K562 (cell line): ENCODE measurements around the gene LIN7A. TPM values are rescaled to one million over a fixed set of nuclear protein-coding genes. Genes with fewer than 3 reads are reported as not detected.

Source experiments
- ATAC-seq: fragments of 200-7000 bp; cut with Tn5 transposase; 3 replicates; pipeline ENCODE4 v1.9.1; 2020; ENCODE audit warnings: moderate library complexity
- BruUV-seq: library from RNA; stranded (reverse); fragments of 400-500 nt; replicated peaks from 2 replicates; lab custom pipeline; 2021; lab: Mats Ljungman, UMichigan
- CTCF ChIA-PET: fragments of 300-600 bp; formaldehyde crosslinking; extraction: SDS; loops from one replicate; lab custom pipeline; 2021; ENCODE audit warnings: low intra/inter-chr PET ratio; lab: Yijun Ruan, JAX
- POLR2A ChIA-PET: fragments of 300-600, 350-650 bp; sonication (Branson Sonifier 250); formaldehyde crosslinking; extraction: SDS; loops from one replicate; lab custom pipeline; 2021; ENCODE audit warnings: antibody characterized with exemption, inconsistent platforms; lab: Yijun Ruan, JAX
- DNase-seq, 4 experiments: peaks; one replicate each; pipeline versions ENCODE4 v3.0.0 to v3.0.0-alpha.2; 2011 to 2018; ENCODE audit warnings: low spot score in 3 of 4, mixed read lengths in 3 of 4; ENCODE audit errors: extremely low read depth in 1 of 4
- FAIRE-seq: peaks from 2 replicates; lab custom pipeline; 2011; peaks lifted over from hg19 to GRCh38; lab: Jason Lieb, UNC
- H2AFZ ChIP-seq: 2 replicates; pipeline ENCODE4 v1.6.0; 2011; ENCODE audit warnings: low read depth, low read length, control low read depth, inconsistent platforms
- H3K27ac ChIP-seq: fragments of 200-600 bp; 3 replicates; pipeline ENCODE4 v1.8.0; 2011; ENCODE audit warnings: low read depth, mild to moderate bottlenecking, control low read depth, inconsistent platforms, low read length, moderate library complexity, mixed read lengths; ENCODE audit errors: extremely low read depth
- H3K27me3 ChIP-seq, 2 experiments: fragments of 300-600 bp in 1 of 2; 2 replicates in 1 of 2; 3 replicates in 1 of 2; pipeline versions ENCODE4 v1.6.0 to v1.8.0; 2011; ENCODE audit warnings: inconsistent platforms in 2 of 2, low read length in 2 of 2, mild to moderate bottlenecking in 1 of 2, mixed read lengths in 1 of 2, moderate library complexity in 1 of 2; ENCODE audit not compliant: control insufficient read depth in 2 of 2, insufficient read depth in 2 of 2
- H3K36me3 ChIP-seq: fragments of 300-600 bp; 3 replicates; pipeline ENCODE4 v1.8.0; 2011; ENCODE audit warnings: mild to moderate bottlenecking, low read length, inconsistent platforms; ENCODE audit not compliant: control insufficient read depth, insufficient read depth
- H3K4me1 ChIP-seq, 2 experiments: fragments of 200-600 bp in 1 of 2; replicated peaks in 1 of 2; 2 replicates in 1 of 2; 3 replicates in 1 of 2; pipeline versions ENCODE4 v1.5.1 to v1.8.0; 2011; ENCODE audit warnings: inconsistent platforms in 2 of 2, low read length in 2 of 2, mild to moderate bottlenecking in 1 of 2, mixed read lengths in 1 of 2, moderate library complexity in 1 of 2; ENCODE audit not compliant: control insufficient read depth in 2 of 2, insufficient read depth in 2 of 2
- H3K4me2 ChIP-seq: 2 replicates; pipeline ENCODE4 v1.6.1; 2011; ENCODE audit warnings: low read length, control low read depth, inconsistent platforms, mixed read lengths; ENCODE audit not compliant: insufficient read depth
- H3K4me3 ChIP-seq: fragments of 200-600 bp; sonication (generic), shearing (Covaris generic); 2 replicates; pipeline ENCODE4 v1.5.1; 2016; ENCODE audit warnings: control low read depth, inconsistent platforms
- H3K79me2 ChIP-seq: fragments of 200-600 bp; 3 replicates; pipeline ENCODE4 v1.8.0; 2011; ENCODE audit warnings: low read length, inconsistent platforms; ENCODE audit not compliant: control insufficient read depth, insufficient read depth
- H3K9ac ChIP-seq, 2 experiments: 2 replicates each; pipeline versions ENCODE4 v1.6.0 to v1.6.1; 2011; ENCODE audit warnings: low read depth in 2 of 2, low read length in 2 of 2, control low read depth in 1 of 2, inconsistent platforms in 1 of 2, mild to moderate bottlenecking in 1 of 2, mixed read lengths in 1 of 2; ENCODE audit not compliant: insufficient read depth in 1 of 2
- H3K9me1 ChIP-seq: one replicate; pipeline ENCODE4 v1.6.0; 2011; ENCODE audit warnings: inconsistent platforms, mild to moderate bottlenecking, low read length, moderate library complexity; ENCODE audit not compliant: control insufficient read depth, insufficient read depth
- H3K9me3 ChIP-seq: replicated peaks from 2 replicates; pipeline ENCODE4 v1.5.1; 2011; ENCODE audit warnings: low read depth, low read length, inconsistent platforms; ENCODE audit not compliant: control insufficient read depth, insufficient read depth
- H4K20me1 ChIP-seq: replicated peaks from 2 replicates; pipeline ENCODE4 v1.6.1; 2011; ENCODE audit warnings: low read length, inconsistent platforms, mixed read lengths; ENCODE audit not compliant: control insufficient read depth, insufficient read depth
- CBX3 ChIP-seq, 2 experiments: IDR thresholded peaks; 1 replicate in 1 of 2; 2 replicates in 1 of 2; pipeline ENCODE4 v1.6.1; 2012; ENCODE audit warnings: inconsistent platforms in 2 of 2, low read length in 2 of 2, borderline replicate concordance in 1 of 2, control low read depth in 1 of 2
- HDAC6 ChIP-seq: IDR thresholded peaks from 2 replicates; pipeline ENCODE4 v1.6.1; 2012; ENCODE audit warnings: low read depth, mild to moderate bottlenecking, control low read depth, inconsistent platforms, low read length, moderate library complexity
- IRF9 ChIP-seq: fragments of 450-650 bp; IDR thresholded peaks from 2 replicates; pipeline ENCODE4 v1.6.1; 2016; ENCODE audit warnings: missing biosample characterization, missing genetic modification characterization
- NKRF ChIP-seq: fragments of 450-650 bp; IDR thresholded peaks from 2 replicates; pipeline ENCODE4 v1.6.1; 2016; ENCODE audit warnings: borderline replicate concordance
- WGBS: fragments of 100-300 bp; shearing (Covaris generic); methylation state at CpG from one replicate; pipeline ENCODE4 v1.1.6; 2016; ENCODE audit warnings: low coverage, mixed read lengths; ENCODE audit not compliant: insufficient coverage; ENCODE audit errors: missing lambda C conversion rate; 5-methylcytosine and 5-hydroxymethylcytosine counted together
- in situ Hi-C: fragments of 300-500 bp; cut with MboI; formaldehyde crosslinking; loops from 4 replicates; pipeline ENCODE4 v1.15.0; 2018; ENCODE audit warnings: inconsistent platforms, mixed read lengths
- intact Hi-C: fragments of 100-400 bp; cut with micrococcal nuclease; formaldehyde crosslinking; loops from 2 replicates; pipeline ENCODE4 v1.14.2; 2022
- polyA plus RNA-seq, 8 experiments: library from polyadenylated mRNA; depleted of rRNA in 4 of 8; stranded (reverse) in 5 of 8; unstranded in 3 of 8; fragments of >200 nt; fragmentation: Nextera tagmentation in 2 of 8; fragmentation: Illumina TruSeq in 1 of 8; extraction: Ambion mirVana in 2 of 8; extraction: Trizol in 1 of 8; gene quantifications; 2 replicates each; pipeline versions ENCODE4 v1.2.1 to v1.2.3, GENCODE V29; 2011 to 2014; ENCODE audit warnings: inconsistent platforms in 1 of 8, missing spikeins in 1 of 8
- total RNA-seq, 7 experiments: library from RNA; depleted of rRNA in 6 of 7; stranded (reverse); fragments of >200 nt in 6 of 7; fragmentation: Illumina TruSeq in 2 of 7; extraction: Trizol in 2 of 7; gene quantifications; 2 replicates each; pipeline versions ENCODE4 v1.2.1 to v1.2.3, GENCODE V29; 2011 to 2021; ENCODE audit warnings: low replicate concordance in 1 of 7

Gene LIN7A
- total and polyA plus RNA-seq, 9 of the 15 experiments (the other 6 are each of a cell fraction or from before 2014, with no cell fraction given): not detected

- in situ Hi-C loops: no loop called here
These were observed 92.1 kb downstream of the LIN7A start for GRCh38 chr12:80845639-80846038.

More at GRCh38 chr12:80845639-80846038, 92.1 kb downstream of the LIN7A start:
- intact Hi-C loops: no loop called here
- no peak for DNase-seq
- Histone ChIP-seq H3K27me3 (no peaks in the 10 kb centered on the region), H3K9ac (no peak overlapping the region), H3K9me3 (peaks cover 2% of the 10 kb centered on the region; the same call in 1 of the 2 replicates), H3K4me3 (no peak overlapping the region), H2AFZ (no peak overlapping the region), H3K4me2 (no peak overlapping the region), H3K9me1 (no peaks in the 10 kb centered on the region), H4K20me1 (no peaks in the 10 kb centered on the region), H3K4me1 (no peaks in the 10 kb centered on the region), H3K79me2 (no peaks in the 10 kb centered on the region), H3K36me3 (no peaks in the 10 kb centered on the region), H3K27ac (no peak overlapping the region)
- no peak for ATAC-seq
- no peak for TF ChIP-seq NKRF
- TF ChIP-seq HDAC6: no peak
- TF ChIP-seq CBX3 (IDR thresholded peaks at IDR 0.05; ENCODE audit: borderline replicate concordance in 1 of 2, low read length in 2 of 2): no peak
- no peak for TF ChIP-seq IRF9 (tag)
- ChIA-PET POLR2A (no interaction called here), CTCF (no interaction called here)
- BruUV-seq: no TSS peak
- 2% methylated on average over 5 of the region's 5 CpGs for WGBS
- FAIRE-seq: no peak
